ENCODE measurements around the gene JAK1.
"Not testable (repeated sequence)": the region's sequence is repeated elsewhere in the genome, so short reads cannot be mapped to it uniquely, and the experiment has no call there.

Gene JAK1

DNA sequence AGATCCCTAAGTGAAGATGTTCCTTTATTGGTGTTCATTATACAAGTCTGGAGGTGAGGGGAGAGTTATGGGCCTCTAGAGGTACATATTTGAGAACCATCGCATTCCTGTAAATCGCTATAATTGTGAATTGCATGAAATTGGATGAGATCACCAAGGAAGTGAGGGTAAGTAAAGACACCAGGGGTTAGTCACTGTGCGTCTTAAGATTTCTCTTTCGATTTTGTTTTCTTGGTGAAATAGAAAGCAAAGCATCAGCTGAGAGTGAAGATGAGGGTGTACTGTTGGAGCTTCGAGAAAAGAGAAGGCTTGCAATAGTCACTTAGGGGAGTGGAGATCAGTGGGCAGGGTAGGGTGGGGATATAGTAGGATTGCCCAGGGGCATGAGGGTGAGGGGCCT is 139.4 kb downstream of the JAK1 start:
- no peak for DNase-seq

DNA sequence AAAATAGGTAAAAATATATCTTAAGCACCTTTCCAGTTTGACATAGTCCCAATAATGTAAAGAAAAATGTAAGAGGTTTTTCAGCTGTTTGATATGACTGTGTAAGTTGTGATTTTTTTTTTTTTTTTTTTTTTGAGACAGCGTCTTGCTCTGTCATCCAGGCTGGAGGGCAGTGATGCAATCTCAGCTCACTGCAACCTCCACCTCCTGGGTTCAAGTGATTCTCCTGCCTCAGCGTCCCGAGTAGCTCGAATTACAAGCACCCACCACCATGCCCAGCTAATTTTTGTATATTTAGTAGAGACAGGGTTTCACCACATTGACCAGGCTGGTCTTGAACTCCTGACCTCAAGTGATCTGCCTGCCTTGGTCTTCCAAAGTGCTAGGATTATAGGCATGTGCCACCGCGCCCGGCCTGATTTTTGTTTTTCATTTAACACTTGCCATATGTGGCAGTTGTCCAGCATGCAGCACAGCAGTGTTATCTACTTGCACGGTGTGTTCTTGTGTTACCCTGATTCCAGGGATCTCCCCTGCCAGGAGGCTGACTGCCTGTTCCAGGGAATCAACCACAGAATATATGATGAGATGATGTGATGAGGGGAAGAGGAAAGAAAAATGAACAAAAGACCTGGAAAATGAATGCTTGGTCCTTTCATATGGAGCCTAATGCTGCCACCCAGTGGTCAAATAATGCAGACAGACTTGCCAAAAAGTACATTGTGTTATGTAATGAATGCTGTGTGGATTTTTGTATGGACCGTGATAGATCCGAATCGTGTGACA is 142.5 kb downstream of the JAK1 start:
- DNase-seq: peak; percentile 81

DNA sequence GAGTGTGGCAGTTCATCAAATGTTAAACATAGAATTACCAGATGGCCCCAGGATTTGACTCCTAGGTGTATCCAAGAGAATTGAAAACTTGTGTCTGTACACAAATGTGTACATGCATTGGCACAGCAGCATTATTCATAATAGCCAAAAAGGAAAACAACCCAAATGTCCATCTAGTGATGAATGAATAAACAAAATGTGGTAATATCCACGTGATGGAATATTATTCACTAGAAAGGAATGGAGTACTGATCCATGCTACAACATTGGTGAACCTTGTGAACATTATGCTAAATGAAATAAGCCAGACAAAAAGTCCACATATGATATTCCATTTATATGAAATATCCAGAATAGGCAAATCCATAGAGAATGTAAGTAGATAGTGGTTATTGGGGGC is 143.7 kb downstream of the JAK1 start:
- DNase-seq: no peak

DNA sequence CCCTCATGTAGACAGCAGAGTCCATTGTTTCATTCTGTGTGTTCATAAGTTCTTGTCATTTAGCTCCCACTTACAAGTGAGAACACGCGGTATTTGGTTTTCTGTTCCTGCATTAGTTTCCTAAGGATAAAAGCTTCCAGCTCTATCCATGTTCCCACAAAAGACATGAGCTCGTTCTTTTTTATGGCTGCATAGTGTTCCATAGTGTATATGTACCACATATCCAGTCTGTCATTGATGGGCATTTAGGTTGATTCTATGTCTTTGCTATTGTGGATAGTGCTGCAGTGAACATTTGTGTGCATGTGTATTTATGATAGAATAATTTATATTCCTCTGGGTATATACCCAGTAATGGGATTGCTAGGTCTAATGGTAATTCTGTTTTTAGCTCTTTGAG is 145.8 kb downstream of the JAK1 start:
- DNase-seq: not testable (repeated sequence)

DNA sequence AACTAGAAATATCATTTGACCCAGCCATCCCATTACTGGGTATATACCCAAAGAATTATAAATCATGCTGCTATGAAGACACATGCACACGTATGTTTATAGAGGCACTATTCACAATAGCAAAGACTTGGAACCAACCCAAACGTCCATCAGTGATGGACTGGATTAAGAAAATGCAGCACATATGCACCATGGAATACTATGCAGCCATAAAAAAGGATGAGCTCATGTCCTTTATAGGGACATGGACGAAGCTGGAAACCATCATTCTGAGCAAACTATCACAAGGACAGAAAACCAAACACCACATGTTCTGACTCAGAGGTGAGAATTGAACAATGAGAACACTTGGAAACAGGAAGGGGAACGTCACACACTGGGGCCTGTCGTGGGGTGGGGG is 149.0 kb downstream of the JAK1 start:
- DNase-seq: not testable (repeated sequence)

DNA sequence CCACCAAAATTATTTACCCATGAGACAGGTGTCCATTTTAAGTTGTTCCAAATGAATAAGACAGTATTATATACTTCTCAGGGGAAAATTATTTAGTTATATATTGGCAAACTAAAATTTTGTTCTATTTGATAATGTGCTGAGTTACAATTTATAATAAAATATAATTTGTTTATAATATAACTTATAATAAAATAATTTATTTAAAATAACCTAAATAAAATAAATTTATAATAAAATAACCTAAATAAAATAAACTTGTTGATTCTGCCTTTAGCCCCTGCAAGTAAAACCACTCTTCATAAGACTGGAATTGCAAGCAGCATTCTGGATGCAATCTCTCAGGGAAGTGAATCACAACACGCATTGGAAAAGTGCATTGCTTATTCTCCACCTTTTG is 151.9 kb downstream of the JAK1 start:
- no peak for DNase-seq

DNA sequence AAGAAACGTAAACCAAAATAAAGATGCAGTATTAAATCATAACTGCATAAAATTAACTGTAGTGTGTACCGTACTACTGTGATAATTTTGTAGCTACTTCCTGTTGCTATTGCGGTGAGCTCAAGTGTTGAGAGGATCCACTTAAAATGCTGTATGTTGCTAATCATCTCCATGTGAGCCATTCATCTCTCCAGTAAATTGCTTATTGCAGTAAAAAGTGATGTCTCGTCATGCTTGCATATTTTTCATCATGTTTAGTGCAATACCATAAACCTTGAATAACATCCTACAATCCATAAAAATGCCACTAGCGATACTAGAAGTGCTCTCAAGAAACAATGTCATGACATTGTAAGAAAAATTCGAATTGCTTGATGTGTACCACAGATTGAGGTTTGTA is 155.2 kb downstream of the JAK1 start:
- DNase-seq: no peak

DNA sequence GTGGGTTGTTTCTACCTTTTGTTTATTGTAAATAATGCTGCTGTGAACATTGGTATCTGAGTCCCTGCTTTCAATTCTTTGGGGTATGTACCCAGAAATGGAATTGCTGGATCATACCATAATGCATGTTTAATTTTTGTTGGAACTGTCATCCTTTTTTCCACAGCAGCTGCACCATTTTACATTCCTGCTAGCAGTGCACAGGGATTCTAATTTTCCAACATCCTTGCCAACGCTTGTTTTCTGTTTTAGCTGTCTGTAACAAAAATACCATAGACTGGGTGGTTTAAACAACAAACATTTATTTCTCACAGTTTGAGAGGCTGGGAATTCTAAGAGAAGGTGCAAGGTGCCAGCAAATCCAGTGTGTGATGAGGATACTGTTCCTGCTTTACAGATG is 156.3 kb downstream of the JAK1 start:
- DNase-seq: no peak

DNA sequence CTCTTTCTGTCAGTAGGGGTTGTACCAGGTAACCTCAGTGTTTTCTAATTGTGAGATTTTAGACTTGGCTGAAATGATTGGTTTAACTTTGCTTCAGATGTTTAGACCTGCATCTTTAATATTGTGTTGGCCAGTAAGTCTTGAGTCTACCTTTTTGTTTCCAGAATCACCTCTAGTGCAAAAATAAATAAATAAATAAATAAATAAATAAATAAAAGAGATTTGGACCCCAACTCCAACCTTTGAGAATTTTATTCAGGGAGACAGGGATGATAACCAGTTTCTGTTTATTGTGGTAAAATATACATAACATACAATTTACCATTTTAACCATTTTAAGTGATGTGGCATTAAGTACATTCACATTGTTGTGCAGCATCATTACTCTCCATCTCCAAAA is 157.0 kb downstream of the JAK1 start:
- DNase-seq: no peak

DNA sequence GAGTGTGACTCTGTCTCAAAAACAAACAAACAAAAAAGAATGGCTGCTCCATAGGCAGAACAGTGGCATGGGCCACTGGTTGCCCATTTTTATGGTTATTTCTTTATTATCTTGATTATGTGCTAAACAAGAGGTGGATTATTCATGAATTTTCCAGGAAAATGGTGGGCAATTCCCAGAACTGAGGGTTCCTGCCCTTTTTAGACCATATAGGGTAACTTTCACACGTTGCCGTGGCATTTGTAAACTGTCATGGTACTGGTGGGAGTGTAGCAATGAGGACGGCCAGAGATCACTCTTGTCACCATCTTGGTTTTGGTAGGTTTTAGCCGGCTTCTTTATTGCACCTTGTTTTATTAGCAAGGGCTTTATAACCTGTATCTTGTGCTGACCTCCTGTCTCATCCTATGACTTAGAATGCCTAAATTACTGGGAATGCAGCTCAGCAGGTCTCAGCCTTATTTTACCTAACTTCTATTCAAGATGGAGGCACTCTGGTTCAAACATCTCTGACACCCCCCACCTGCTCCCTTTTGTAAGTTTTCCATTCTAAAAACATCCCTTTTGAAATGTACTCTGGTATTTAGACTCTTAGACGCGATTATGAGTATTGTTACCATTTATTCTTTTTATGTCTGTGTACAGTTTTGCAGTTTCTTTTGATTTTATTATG is 164.4 kb downstream of the JAK1 start:
- no peak for DNase-seq

DNA sequence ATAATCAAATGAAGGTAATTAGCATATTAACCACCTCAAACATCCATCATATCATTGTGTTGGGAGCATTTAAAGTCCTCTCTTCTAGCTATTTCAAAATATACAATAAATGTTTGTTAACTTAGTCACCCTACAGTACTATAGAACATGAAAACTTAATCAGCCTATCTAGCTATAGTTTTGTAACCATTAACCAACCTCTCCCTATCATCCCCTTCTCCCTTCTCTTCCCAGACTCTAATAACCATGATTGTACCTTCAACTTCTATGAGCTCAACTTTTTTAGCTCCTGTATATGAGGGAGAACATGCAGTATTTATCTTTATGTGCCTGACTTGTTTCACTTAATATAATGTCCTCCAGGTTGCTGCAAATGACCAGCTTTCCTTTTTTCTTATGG is 167.5 kb downstream of the JAK1 start:
- DNase-seq: no peak

DNA sequence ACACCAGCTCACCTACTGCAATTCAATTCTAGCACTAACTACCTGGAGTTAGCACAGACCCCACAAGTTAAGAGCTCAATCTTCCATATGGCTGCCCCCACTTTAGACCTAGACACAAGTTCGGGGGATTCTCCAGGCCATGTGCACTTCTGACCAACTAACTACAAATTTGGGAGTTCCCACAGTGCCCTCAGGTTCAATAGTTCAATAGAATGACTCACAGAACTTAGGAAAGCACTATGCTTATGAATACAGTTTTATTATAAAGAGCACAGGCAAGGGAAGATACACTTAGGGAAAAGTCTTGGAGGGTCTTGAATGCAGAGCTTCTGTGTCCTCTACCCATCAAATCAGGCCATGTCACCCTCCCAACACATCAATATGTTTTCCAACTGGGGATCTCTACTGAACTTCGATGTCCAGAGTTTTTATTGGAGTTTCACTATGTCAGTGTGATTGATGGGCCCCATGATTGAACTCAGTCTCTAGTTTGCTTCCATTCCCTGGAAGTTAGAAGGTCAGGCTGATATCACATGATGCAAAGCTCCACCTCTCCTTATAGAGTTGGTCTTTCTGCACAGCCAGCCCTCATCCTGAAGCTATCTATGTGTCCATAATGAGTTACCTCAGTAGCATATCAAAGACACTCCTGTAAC is 175.4 kb downstream of the JAK1 start:
- DNase-seq: no peak
